WI38 (cell line): Measurements from ENCODE around the gene SH3BP2.

Source experiments
- H3K4me3 ChIP-seq: 2 replicates; pipeline ENCODE4 v1.5.1; 2011; ENCODE audit warnings: low read depth, mild to moderate bottlenecking, control low read depth, low read length
- CTCF ChIP-seq: IDR thresholded peaks from 2 replicates; pipeline ENCODE4 v1.5.1; 2012; ENCODE audit warnings: low read depth, mild to moderate bottlenecking, control low read depth, low read length

Gene SH3BP2

DNA sequence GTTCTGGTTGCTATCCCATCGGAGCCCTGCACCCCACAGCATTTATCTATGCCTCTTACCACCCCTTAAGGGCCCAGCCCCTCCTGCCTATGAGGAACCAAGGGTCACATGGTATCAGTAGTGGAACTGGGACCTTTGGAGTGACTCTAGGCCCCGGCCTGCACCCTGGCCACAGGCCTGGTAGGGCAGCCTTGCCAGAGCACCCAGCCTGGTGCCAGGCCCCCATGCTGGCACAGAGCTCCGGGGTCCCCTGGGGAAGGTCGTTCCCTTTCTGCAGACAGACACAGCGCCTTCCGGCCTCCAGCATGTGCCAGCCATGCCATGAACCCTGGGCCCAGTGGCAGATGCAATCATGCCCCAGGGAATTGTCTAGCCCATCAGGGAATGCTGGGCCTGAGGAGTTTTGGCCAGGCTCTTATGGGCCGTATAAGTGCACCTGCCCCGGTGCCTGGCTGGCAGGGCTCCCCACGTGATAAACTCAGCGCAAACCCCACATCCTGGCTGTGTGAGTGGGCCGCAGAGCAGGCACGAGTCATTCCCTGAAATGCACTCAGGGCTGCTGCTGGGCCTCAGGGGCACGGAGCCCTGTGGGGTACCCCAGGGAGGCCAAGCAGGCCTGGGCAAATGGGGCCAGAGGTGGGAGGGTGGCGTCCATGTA is 30.9 kb downstream of the SH3BP2 start:
- no peak for TF ChIP-seq CTCF

DNA sequence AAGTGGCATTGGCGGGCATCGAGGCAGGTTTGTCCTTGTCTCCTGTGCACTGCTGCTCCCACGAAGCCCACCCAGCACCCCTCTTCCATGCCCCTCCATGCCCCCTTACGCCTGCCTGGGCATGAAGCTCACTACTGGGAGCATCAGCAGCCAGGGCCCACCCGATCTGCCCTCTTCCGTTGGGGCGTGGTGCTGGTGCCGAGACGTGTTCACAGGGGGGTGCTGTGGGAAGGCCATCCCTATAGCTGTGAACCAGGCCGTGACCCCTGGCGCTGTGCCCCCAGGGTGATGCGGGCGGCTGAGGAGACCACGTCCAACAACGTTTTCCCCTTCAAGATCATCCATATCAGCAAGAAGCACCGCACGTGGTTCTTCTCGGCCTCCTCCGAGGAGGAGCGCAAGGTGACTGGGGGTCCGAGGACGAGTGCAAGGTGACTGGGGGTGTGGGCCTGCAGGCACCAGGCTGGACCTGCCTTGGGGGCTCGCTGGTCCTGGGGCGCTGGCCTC is 31.5 kb downstream of the SH3BP2 start:
- no peak overlapping the region for H3K4me3 ChIP-seq
- TF ChIP-seq CTCF = no peak

More for the DNA sequence above, 30.9 kb downstream of the SH3BP2 start:
- H3K4me3 ChIP-seq = no peak overlapping the region

DNA sequence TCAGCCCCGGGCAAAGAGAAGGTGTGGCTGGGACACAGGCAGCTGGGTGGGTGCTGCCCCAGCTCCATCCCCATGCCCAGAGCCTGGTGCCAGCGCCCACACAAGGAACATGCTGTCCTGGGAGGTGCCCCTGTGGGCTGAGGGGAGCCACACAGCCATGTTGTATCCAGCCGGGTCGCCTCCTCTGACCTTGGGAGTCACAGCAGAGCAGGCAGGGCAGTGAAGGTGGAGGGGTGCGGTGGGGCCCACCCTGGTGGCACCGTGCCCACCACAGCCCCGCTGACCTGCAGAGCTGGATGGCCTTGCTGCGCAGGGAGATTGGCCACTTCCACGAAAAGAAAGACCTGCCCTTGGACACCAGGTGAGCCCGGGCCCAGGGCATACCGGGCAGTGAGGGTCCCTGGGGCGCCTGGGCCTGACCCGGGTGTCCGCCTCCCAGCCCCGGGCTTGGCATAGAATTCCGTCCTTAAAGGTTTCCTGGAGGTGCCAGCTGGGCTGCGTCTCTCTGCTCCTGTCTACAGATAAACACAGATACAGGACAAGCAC is 32.0 kb downstream of the SH3BP2 start:
- no peak for TF ChIP-seq CTCF
- no peak overlapping the region for H3K4me3 ChIP-seq

- H3K4me3 ChIP-seq = no peak overlapping the region
- TF ChIP-seq CTCF = no peak
These were observed 32.9 kb downstream of the SH3BP2 start for GRCh38 chr4:2825740-2826139.

DNA sequence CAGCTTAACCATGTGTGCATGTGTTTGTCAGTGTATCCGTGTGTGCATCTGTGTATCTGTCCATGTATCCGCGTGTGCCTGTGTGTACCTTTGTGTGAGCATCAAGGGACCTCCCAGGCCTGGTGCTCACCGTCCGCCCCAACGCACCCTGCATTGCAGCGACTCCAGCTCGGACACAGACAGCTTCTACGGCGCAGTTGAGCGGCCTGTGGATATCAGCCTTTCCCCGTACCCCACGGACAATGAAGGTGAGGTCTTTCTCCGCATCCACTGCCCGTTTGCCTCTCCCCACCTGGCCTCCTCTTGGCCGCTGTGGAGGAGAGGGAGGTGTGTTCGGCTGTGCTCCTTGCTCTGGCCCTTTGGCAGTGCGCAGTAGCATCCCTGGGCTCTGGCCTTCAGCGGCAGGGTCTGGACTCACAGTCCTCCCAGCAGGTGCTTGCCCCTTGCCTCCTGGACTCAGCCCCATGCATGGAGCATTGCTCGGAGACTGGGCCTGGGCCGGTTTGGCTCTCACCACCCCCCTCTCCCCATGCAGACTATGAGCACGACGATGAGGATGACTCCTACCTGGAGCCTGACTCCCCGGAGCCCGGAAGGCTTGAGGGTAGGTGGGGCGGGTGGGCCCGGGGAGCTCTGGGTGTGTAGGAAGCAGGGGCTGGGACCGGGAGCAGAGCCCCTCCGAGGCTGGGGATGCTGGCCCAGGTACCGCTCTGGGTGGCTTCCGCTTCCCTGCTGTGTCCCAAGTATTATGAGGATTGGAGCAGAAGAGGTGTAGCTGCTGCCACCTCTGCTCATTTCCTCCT is 34.4 kb downstream of the SH3BP2 start:
- no peak for TF ChIP-seq CTCF
- no peak overlapping the region for H3K4me3 ChIP-seq

GRCh38 chr4:2827874-2828751 is 35.2 kb downstream of the SH3BP2 start:
- no peak overlapping the region for H3K4me3 ChIP-seq
- TF ChIP-seq CTCF = no peak
